Activated B cell treated with CpG ODN at 0.5 μM for 24 hours (primary cell): ENCODE measurements around the gene TNFAIP3. TPM values are rescaled to one million over a fixed set of nuclear protein-coding genes. Genes with fewer than 3 reads are reported as not detected.
"Not testable (repeated sequence)": the region's sequence is repeated elsewhere in the genome, so short reads cannot be mapped to it uniquely, and the experiment has no call there.

Experiments
- ATAC-seq: fragments of 200-7000 bp; cut with Tn5 transposase; one replicate; pipeline ENCODE4 v1.10.0; 2021; ENCODE audit warnings: low read depth, mild to moderate bottlenecking, moderate library complexity
- CTCF ChIA-PET: fragments of 350-600 bp; sonication (Branson Sonifier 250); formaldehyde crosslinking; loops from one replicate; lab custom pipeline; 2021; ENCODE audit warnings: antibody characterized with exemption; lab: Charles Lee
- POLR2A ChIA-PET: fragments of 350-600 bp; sonication (Branson Sonifier 250); formaldehyde crosslinking; loops from one replicate; lab custom pipeline; 2021; ENCODE audit warnings: antibody characterized with exemption; lab: Charles Lee
- DNase-seq: peaks from one replicate; pipeline ENCODE4 v3.0.0; 2022
- H3K27ac Mint-ChIP-seq: one replicate; pipeline ENCODE4 v1.8.0; 2020; ENCODE audit warnings: mixed read lengths
- H3K27me3 Mint-ChIP-seq: one replicate; pipeline ENCODE4 v1.8.0; 2021; ENCODE audit warnings: mixed read lengths
- H3K36me3 Mint-ChIP-seq: one replicate; pipeline ENCODE4 v1.8.0; 2021; ENCODE audit warnings: low read depth, mixed read lengths
- H3K4me1 Mint-ChIP-seq: one replicate; pipeline ENCODE4 v1.8.0; 2021; ENCODE audit warnings: mixed read lengths
- H3K4me3 Mint-ChIP-seq: one replicate; pipeline ENCODE4 v1.8.0; 2020; ENCODE audit warnings: mild to moderate bottlenecking, mixed read lengths
- H3K9me3 Mint-ChIP-seq: one replicate; pipeline ENCODE4 v1.8.0; 2020; ENCODE audit warnings: mixed read lengths
- intact Hi-C: fragments of 100-400 bp; cut with micrococcal nuclease; formaldehyde crosslinking; loops from one replicate; pipeline ENCODE4 v1.15.1; 2024
- total RNA-seq: library from RNA; stranded (reverse); gene quantifications from 2 replicates; pipeline ENCODE4 v1.2.3, GENCODE V29; 2022
- TF ChIP-seq, protein P1 (sequence below): fragments of 200-600 bp; IDR thresholded peaks from one replicate; pipeline ENCODE4 v1.8.0; 2022; ENCODE audit warnings: antibody characterized with exemption, mild to moderate bottlenecking

Gene TNFAIP3
- total RNA-seq, 1 donor from 2014 or later, result 226 TPM

DNA sequence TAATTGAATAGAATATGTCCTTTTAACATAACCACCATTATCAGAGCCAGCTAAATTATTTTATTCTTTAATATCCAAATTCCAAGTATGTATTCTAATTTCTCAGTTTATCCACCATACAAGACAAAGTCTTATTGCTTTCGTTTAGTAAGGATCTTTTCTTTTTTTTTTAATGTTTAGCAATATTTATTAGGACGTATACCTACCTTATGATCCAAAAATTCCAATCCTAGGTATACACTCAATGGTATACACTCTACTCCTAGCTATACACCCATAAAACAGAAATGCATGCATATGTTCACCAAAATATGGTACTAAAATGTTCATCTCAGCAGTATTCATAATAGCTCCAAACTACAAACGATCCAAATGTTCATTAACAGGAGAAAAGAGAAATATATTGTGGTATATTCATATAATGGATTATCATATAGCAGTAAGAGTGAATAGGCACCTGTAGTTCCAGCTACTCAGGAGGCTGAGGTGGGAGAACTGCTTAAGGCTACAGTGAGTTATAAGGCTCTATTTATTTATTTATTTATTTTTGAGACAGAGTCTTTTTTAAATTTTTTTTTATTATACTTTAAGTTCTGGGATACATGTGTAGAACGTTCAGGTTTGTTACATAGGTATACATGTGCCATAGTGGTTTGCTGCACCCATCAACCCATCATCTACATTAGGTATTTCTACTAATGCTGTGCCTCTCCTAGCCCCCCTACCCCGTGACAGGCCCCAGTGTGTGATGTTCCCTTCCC is 17.3 kb downstream of the TNFAIP3 start:
- TF ChIP-seq, protein P1, sequence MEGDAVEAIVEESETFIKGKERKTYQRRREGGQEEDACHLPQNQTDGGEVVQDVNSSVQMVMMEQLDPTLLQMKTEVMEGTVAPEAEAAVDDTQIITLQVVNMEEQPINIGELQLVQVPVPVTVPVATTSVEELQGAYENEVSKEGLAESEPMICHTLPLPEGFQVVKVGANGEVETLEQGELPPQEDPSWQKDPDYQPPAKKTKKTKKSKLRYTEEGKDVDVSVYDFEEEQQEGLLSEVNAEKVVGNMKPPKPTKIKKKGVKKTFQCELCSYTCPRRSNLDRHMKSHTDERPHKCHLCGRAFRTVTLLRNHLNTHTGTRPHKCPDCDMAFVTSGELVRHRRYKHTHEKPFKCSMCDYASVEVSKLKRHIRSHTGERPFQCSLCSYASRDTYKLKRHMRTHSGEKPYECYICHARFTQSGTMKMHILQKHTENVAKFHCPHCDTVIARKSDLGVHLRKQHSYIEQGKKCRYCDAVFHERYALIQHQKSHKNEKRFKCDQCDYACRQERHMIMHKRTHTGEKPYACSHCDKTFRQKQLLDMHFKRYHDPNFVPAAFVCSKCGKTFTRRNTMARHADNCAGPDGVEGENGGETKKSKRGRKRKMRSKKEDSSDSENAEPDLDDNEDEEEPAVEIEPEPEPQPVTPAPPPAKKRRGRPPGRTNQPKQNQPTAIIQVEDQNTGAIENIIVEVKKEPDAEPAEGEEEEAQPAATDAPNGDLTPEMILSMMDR, result no peak
- Mint-ChIP-seq H3K4me3 (no peak overlapping the region), H3K27me3 (no peaks in the 10 kb centered on the region), H3K27ac (peak overlapping the region; percentile 26), H3K4me1 (peaks cover 22% of the 10 kb centered on the region), H3K36me3 (peaks cover 66% of the 10 kb centered on the region), H3K9me3 (peaks cover 4% of the 10 kb centered on the region)
- POLR2A ChIA-PET, result interaction anchor here (0.6 to 2.0 kb wide), 3 partner anchors 9 to 16 kb away, joined by 3 to 6 read pairs (median 3); no protein-coding TSS in a partner anchor
- CTCF ChIA-PET, result interaction anchor here (0.7 kb wide), 1 partner anchor 570 kb away, joined by 3 read pairs; no protein-coding TSS in a partner anchor
- ATAC-seq (no peak), DNase-seq (no peak)
- intact Hi-C loops, result no loop called here

- H3K4me3 Mint-ChIP-seq, H3K27ac Mint-ChIP-seq, ATAC-seq, intact Hi-C loops, H3K9me3 Mint-ChIP-seq, CTCF ChIA-PET, H3K27me3 Mint-ChIP-seq, DNase-seq: not testable (repeated sequence)
- Mint-ChIP-seq H3K4me1 (peaks cover 22% of the 10 kb centered on the region), H3K36me3 (peaks cover 62% of the 10 kb centered on the region)
- POLR2A ChIA-PET, result interaction anchor here (0.6 to 2.0 kb wide), 2 partner anchors 10 to 11 kb away, joined by 3 to 6 read pairs; no protein-coding TSS in a partner anchor
These were observed 17.8 kb downstream of the TNFAIP3 start for GRCh38 chr6:137884910-137885229.

DNA sequence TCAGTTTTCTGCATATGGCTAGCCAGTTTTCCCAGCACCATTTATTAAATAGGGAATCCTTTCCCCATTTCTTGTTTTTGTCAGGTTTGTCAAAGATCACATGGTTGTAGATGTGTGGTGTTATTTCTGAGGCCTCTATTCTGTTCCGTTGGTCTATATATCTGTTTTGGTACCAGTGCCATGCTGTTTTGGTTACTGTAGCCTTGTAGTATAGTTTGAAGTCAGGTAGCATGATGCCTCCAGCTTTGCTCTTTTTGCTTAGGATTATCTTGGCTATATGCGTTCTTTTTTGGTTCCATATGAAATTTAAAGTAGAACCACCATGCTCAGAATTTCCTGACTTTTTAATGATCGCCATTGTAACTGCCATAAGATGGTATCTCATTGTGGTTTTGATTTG is 19.2 kb downstream of the TNFAIP3 start:
- CTCF ChIA-PET, intact Hi-C loops, H3K27ac Mint-ChIP-seq, POLR2A ChIA-PET, ATAC-seq, DNase-seq, H3K4me3 Mint-ChIP-seq, H3K27me3 Mint-ChIP-seq, H3K9me3 Mint-ChIP-seq: not testable (repeated sequence)
- peaks cover 50% of the 10 kb centered on the region for H3K36me3 Mint-ChIP-seq
- peaks cover 18% of the 10 kb centered on the region for H3K4me1 Mint-ChIP-seq

GRCh38 chr6:137890983-137891537 is 24.0 kb downstream of the TNFAIP3 start:
- TF ChIP-seq, protein P1, result no peak
- no peak for ATAC-seq
- no peak for DNase-seq
- Mint-ChIP-seq H3K27me3 (no peaks in the 10 kb centered on the region), H3K4me3 (no peak overlapping the region), H3K27ac (no peak overlapping the region), H3K9me3 (peaks cover 4% of the 10 kb centered on the region), H3K36me3 (peaks cover 11% of the 10 kb centered on the region), H3K4me1 (no peaks in the 10 kb centered on the region)
- POLR2A ChIA-PET, result interaction anchor here (1.2 kb wide), 1 partner anchor 99 kb away, joined by 3 read pairs; no protein-coding TSS in a partner anchor
- intact Hi-C loops, result no loop called here
- CTCF ChIA-PET, result interaction anchor here (1.1 to 1.6 kb wide), 3 partner anchors 11 to 22 kb away, joined by 3 to 4 read pairs (median 4); no protein-coding TSS in a partner anchor

GRCh38 chr6:137892271-137892708 is 25.2 kb downstream of the TNFAIP3 start:
- ChIA-PET CTCF (no interaction called here), POLR2A (interaction anchor here (1.0 kb wide), 1 partner anchor 11 kb away, joined by 4 read pairs; no protein-coding TSS in a partner anchor)
- H3K36me3 Mint-ChIP-seq, result peaks cover 4% of the 10 kb centered on the region
- ATAC-seq, result no peak
- peaks cover 2% of the 10 kb centered on the region for H3K9me3 Mint-ChIP-seq
- TF ChIP-seq, protein P1, result no peak
- intact Hi-C loops, result no loop called here
- H3K4me1 Mint-ChIP-seq, result no peaks in the 10 kb centered on the region
- H3K27me3 Mint-ChIP-seq, result no peaks in the 10 kb centered on the region
- DNase-seq, result no peak
- H3K4me3 Mint-ChIP-seq, result no peak overlapping the region
- H3K27ac Mint-ChIP-seq, result no peak overlapping the region

- POLR2A ChIA-PET, result no interaction called here
These were observed 26.1 kb downstream of the TNFAIP3 start for GRCh38 chr6:137893181-137893580.

More at GRCh38 chr6:137893181-137893580, 26.1 kb downstream of the TNFAIP3 start:
- Mint-ChIP-seq H3K4me3 (no peak overlapping the region), H3K27ac (no peak overlapping the region), H3K9me3 (peaks cover 2% of the 10 kb centered on the region), H3K36me3 (peaks cover 3% of the 10 kb centered on the region), H3K4me1 (no peaks in the 10 kb centered on the region), H3K27me3 (no peaks in the 10 kb centered on the region)
- intact Hi-C loops, result no loop called here
- CTCF ChIA-PET, result no interaction called here
- TF ChIP-seq, protein P1, result no peak
- no peak for ATAC-seq
- DNase-seq, result no peak
